Ectodermal cell (in vitro differentiated cells): ENCODE measurements around the gene DPEP2NB.
"Not testable (repeated sequence)": the region's sequence is repeated elsewhere in the genome, so short reads cannot be mapped to it uniquely, and the experiment has no call there.

Source experiments
- H3K27ac ChIP-seq: 2 replicates; pipeline ENCODE4 v1.7.0; 2013; ENCODE audit warnings: mild to moderate bottlenecking, low read depth, low read length; ENCODE audit not compliant: insufficient read depth, poor library complexity, severe bottlenecking
- H3K27me3 ChIP-seq: 2 replicates; pipeline ENCODE4 v1.7.0; 2013; ENCODE audit warnings: mild to moderate bottlenecking, low read length; ENCODE audit not compliant: insufficient read depth, control insufficient read depth, poor library complexity, severe bottlenecking
- H3K36me3 ChIP-seq: one replicate; pipeline ENCODE4 v1.7.0; 2013; ENCODE audit warnings: low read length; ENCODE audit not compliant: control insufficient read depth, insufficient read depth
- H3K4me1 ChIP-seq: one replicate; pipeline ENCODE4 v1.7.0; 2013; ENCODE audit warnings: low read length; ENCODE audit not compliant: control insufficient read depth, insufficient read depth
- H3K4me3 ChIP-seq: 2 replicates; pipeline ENCODE4 v1.7.0; 2013; ENCODE audit warnings: low read depth, low read length, control low read depth; ENCODE audit not compliant: insufficient read depth
- H3K9me3 ChIP-seq: 2 replicates; pipeline ENCODE4 v1.7.0; 2013; ENCODE audit warnings: mild to moderate bottlenecking, low read length, moderate library complexity; ENCODE audit not compliant: control insufficient read depth
- WGBS, 2 experiments: methylation state at CpG; one replicate each; pipeline ENCODE4 v1.1.7; 2013; ENCODE audit warnings: missing lambda C conversion rate in 2 of 2; 5-methylcytosine and 5-hydroxymethylcytosine counted together

The DPEP2NB gene

GRCh38 chr16:67986949-67987348, 28.8 kb downstream of the DPEP2NB start:
- Histone ChIP-seq H3K27me3 (no peaks in the 10 kb centered on the region), H3K4me3 (no peak overlapping the region), H3K9me3 (no peaks in the 10 kb centered on the region), H3K36me3 (no peaks in the 10 kb centered on the region), H3K27ac (no peak overlapping the region), H3K4me1 (no peaks in the 10 kb centered on the region)
- 90 to 92% methylated on average over 5 of the region's 5 CpGs for WGBS, 2 experiments

GRCh38 chr16:67982011-67982696, 33.6 kb downstream of the DPEP2NB start:
- Histone ChIP-seq H3K27me3 (no peaks in the 10 kb centered on the region), H3K36me3 (no peaks in the 10 kb centered on the region), H3K9me3 (no peaks in the 10 kb centered on the region), H3K27ac (no peak overlapping the region), H3K4me1 (no peaks in the 10 kb centered on the region), H3K4me3 (no peak overlapping the region)
- 95 to 96% methylated on average over 46 to 49 of the region's 49 CpGs for WGBS, 2 experiments

DNA sequence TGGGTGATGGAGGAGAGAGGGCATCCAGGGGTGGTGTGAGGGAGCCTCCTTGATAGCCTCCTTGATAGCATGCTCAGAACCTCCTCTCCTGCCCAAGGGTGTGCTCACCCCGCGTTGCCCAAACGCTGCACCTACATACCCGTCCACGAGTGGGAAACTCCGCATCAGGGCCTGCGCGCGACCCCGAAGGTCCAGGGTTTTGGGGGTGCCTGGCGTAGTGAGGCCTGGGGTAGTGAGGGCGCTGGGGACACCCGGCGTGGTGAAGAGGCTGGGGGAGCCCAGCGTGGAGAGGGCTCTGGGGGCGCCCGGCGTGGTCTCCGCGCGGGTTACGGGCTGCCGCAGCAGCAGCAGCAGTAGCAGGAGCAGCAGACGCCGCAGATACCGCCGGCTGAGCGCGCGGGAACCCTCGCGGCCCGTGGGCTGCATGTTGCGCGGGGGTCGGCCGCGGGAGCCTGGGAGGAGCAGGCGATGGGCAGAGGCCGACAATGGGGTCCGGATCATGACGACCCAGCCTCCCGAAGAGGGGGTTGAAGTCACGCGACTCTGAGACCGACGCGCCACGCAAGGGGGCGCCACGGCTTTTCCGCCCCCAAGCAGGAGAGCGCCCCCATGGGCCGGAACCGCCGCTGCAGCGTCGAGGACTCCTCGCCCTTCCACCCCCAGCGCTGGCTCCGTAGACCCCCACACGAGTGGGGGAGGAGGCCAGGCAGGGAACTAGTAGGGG, 35.6 kb downstream of the DPEP2NB start, which contains the start of gene DPEP3:
DPEP3 (minus strand) TSS at position 545 of the 724 bp plus-strand sequence; CDS start at position 426, 119 bp downstream.
- Histone ChIP-seq H3K36me3 (no peaks in the 10 kb centered on the region), H3K27ac (no peak within 1 kb of the TSS), H3K4me1 (no peaks in the 10 kb centered on the region), H3K9me3 (no peaks in the 10 kb centered on the region), H3K4me3 (no peak within 1 kb of the TSS), H3K27me3 (no peaks in the 10 kb centered on the region)
- 93 to 94% methylated on average over 62 of the region's 62 CpGs for WGBS, 2 experiments

- H3K4me1 ChIP-seq: no peaks in the 10 kb centered on the region
- WGBS, 2 experiments: 83 to 85% methylated on average over 9 of the region's 9 CpGs
- no peaks in the 10 kb centered on the region for H3K9me3 ChIP-seq
- no peaks in the 10 kb centered on the region for H3K36me3 ChIP-seq
- no peak overlapping the region for H3K27ac ChIP-seq
- no peak overlapping the region for H3K4me3 ChIP-seq
- no peaks in the 10 kb centered on the region for H3K27me3 ChIP-seq
Observed at GRCh38 chr16:67977469-67978227, 38.1 kb downstream of the DPEP2NB start.

GRCh38 chr16:67977005-67977404, 38.7 kb downstream of the DPEP2NB start:
- Histone ChIP-seq H3K36me3 (no peaks in the 10 kb centered on the region), H3K4me3 (no peak overlapping the region), H3K9me3 (no peaks in the 10 kb centered on the region), H3K27ac (no peak overlapping the region), H3K4me1 (no peaks in the 10 kb centered on the region), H3K27me3 (no peaks in the 10 kb centered on the region)
- WGBS, 2 experiments: 74 to 78% methylated on average over 5 of the region's 5 CpGs

GRCh38 chr16:67976205-67976604, 39.5 kb downstream of the DPEP2NB start:
- Histone ChIP-seq H3K27me3 (no peaks in the 10 kb centered on the region), H3K9me3 (no peaks in the 10 kb centered on the region), H3K4me1 (no peaks in the 10 kb centered on the region), H3K27ac (no peak overlapping the region), H3K36me3 (no peaks in the 10 kb centered on the region), H3K4me3 (no peak overlapping the region)
- 90 to 92% methylated on average over 2 of the region's 2 CpGs for WGBS, 2 experiments

DNA sequence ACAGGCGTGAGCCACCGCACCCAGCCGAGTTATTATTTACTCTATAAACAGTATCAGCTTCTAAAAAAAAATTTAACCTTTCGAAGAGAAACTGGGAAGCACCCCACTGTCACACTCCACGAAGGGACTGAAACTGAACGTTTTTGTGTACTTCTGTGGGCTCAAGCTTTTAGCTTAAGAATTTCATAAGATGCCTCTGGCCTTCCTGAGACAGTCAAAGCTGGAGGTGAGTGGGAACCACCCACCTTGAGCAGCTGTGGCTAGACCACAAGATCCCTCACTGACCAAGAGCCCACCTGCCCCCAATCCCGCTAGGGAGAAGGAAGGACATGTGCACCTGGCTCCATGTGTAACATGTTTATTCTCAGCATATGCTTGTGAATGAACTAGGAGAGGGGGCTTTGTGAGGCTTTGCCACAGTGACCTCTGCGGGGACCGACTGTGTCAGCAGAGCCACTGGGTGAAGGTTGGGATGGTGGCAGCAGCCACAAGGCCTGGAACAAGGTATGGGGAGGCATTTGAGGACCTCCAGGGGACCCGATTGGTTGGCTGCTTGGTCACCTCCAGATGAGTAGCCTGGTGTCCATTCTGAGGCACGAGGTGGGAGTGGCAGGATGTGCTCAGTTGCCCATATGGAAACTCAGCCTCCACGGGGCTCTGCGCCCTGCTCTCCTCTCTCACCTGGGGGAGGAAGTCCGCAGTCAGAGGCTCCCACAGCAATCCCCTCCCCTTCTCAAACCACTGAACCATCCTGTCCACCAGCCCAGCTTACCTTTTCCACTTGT, 40.2 kb downstream of the DPEP2NB start:
- no peak overlapping the region for H3K4me3 ChIP-seq
- no peaks in the 10 kb centered on the region for H3K9me3 ChIP-seq
- 89 to 91% methylated on average over 14 of the region's 14 CpGs for WGBS, 2 experiments

GRCh38 chr16:67972285-67972684, 43.4 kb downstream of the DPEP2NB start:
- not testable (repeated sequence) for H3K4me3 ChIP-seq, H3K4me1 ChIP-seq, H3K36me3 ChIP-seq, H3K27ac ChIP-seq, H3K9me3 ChIP-seq
- WGBS, 2 experiments: 88 to 91% methylated on average over 7 of the region's 7 CpGs
- peaks cover 18% of the 10 kb centered on the region for H3K27me3 ChIP-seq

More for the DNA sequence above, 40.2 kb downstream of the DPEP2NB start:
- Histone ChIP-seq H3K27ac (no peak overlapping the region), H3K27me3 (no peaks in the 10 kb centered on the region), H3K36me3 (no peaks in the 10 kb centered on the region), H3K4me1 (no peaks in the 10 kb centered on the region)

DNA sequence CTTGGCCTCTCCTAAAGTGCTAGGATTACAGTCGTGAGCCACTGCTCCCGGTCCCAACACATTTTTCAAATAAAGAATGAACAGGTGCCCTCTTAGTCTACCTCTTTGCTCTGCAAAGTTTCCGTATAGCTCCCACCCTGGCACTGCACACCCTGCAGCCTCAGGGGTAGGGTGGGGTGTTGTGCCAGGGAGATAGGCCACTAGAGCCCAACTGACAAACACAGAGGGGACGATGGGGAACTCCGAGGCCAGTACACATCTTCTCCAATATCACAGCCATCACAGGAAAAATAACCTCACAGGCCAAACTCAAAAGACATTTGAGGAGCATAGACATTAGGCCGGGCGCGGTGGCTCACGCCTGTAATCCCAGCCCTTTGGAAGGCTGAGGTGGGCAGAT, 44.6 kb downstream of the DPEP2NB start:
- Histone ChIP-seq H3K27ac (no peak overlapping the region), H3K36me3 (no peaks in the 10 kb centered on the region), H3K27me3 (peaks cover 21% of the 10 kb centered on the region), H3K9me3 (no peaks in the 10 kb centered on the region), H3K4me3 (no peak overlapping the region), H3K4me1 (peaks cover 10% of the 10 kb centered on the region)
- 93 to 94% methylated on average over 9 of the region's 9 CpGs for WGBS, 2 experiments
